ENCODE results near the gene MAP2. TPM values are rescaled to one million over a fixed set of nuclear protein-coding genes. Genes with fewer than 3 reads are reported as not detected.

Gene MAP2
- total and polyA plus RNA-seq, 7 donors, result 0.72 to 6.5 (median 1.8) TPM

DNA sequence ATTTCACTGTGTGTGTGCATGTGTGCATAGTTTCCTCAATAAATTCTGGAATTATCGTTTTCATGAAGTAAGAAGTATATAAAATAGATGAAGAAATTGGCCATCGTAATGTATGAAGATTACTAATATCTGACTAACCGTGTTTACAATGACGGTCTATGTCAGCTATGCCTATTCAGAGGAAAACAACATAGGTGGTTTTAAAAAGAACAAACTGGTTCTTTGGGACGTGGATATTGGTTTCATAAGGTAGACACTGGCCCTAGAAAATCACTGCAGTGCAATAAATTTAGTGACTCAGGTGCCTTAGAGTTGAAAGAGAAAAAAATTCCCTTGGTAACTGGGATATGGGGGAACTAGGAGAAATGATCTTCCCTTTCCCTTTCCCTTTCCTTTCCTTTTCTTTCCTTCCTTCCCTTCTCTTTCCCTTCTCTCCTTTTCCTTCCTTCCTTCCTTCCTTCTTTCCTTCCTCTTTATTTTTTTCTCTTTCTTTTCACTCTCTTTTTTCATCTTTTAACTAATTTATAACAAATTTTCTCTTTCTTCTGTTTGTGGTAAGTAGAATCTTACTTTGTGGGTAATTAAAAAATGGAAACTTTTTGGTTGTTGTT, 36.4 kb downstream of the MAP2 start:
- no peaks in the 10 kb centered on the region for H3K9me3 ChIP-seq
- H3K27me3 ChIP-seq (ENCODE audit: insufficient read depth in 3 of 3, low read length in 2 of 3), result no peaks in the 10 kb centered on the region
- WGBS, 3 donors, result 93 to 98% (median 98%) methylated on average over 5 of the region's 5 CpGs
- no peaks in the 10 kb centered on the region for H3K36me3 ChIP-seq (ENCODE audit: insufficient read depth in 1 of 2, low read depth in 1 of 2)
- DNase-seq (no peak), ATAC-seq (no peak)
- H3K27ac ChIP-seq, result no peak overlapping the region
- intact Hi-C loops (cut with DNase I), result no loop called here
- H3K4me1 ChIP-seq, result no peaks in the 10 kb centered on the region
- no peak overlapping the region for H3K4me3 ChIP-seq
- TF ChIP-seq, protein P1, sequence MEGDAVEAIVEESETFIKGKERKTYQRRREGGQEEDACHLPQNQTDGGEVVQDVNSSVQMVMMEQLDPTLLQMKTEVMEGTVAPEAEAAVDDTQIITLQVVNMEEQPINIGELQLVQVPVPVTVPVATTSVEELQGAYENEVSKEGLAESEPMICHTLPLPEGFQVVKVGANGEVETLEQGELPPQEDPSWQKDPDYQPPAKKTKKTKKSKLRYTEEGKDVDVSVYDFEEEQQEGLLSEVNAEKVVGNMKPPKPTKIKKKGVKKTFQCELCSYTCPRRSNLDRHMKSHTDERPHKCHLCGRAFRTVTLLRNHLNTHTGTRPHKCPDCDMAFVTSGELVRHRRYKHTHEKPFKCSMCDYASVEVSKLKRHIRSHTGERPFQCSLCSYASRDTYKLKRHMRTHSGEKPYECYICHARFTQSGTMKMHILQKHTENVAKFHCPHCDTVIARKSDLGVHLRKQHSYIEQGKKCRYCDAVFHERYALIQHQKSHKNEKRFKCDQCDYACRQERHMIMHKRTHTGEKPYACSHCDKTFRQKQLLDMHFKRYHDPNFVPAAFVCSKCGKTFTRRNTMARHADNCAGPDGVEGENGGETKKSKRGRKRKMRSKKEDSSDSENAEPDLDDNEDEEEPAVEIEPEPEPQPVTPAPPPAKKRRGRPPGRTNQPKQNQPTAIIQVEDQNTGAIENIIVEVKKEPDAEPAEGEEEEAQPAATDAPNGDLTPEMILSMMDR (IDR thresholded peaks at IDR 0.05), result no peak

DNA sequence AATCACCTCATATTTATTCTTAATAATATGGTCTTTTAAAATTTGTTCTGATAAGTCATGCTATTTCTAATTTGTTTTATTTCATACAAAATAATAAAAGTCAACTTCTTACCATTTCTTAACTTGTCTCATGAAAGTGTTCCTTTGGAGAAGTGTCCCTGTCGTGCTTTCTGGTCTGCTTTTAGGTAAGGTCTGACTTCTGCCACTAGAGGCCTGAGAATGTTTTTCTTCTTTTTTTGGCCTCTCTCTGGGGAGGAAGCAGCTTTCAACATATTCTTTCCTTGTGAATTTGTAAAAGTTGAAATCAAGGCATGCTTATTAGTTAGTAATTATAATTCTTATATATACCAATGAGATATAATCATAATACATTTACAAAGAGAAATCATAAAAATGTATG, 39.4 kb downstream of the MAP2 start:
- 60 to 83% (median 79%) methylated on average over 1 of the region's 1 CpG for WGBS, 3 donors
- TF ChIP-seq, protein P1 (IDR thresholded peaks at IDR 0.05), result no peak
- DNase-seq (no peak), ATAC-seq (no peak)
- Histone ChIP-seq H3K36me3 (ENCODE audit: insufficient read depth in 1 of 2, low read depth in 1 of 2) (no peaks in the 10 kb centered on the region), H3K4me3 (no peak overlapping the region), H3K27ac (no peak overlapping the region), H3K4me1 (no peaks in the 10 kb centered on the region), H3K9me3 (no peaks in the 10 kb centered on the region), H3K27me3 (ENCODE audit: insufficient read depth in 3 of 3, low read length in 2 of 3) (no peaks in the 10 kb centered on the region)
- intact Hi-C loops (cut with DNase I), result no loop called here

DNA sequence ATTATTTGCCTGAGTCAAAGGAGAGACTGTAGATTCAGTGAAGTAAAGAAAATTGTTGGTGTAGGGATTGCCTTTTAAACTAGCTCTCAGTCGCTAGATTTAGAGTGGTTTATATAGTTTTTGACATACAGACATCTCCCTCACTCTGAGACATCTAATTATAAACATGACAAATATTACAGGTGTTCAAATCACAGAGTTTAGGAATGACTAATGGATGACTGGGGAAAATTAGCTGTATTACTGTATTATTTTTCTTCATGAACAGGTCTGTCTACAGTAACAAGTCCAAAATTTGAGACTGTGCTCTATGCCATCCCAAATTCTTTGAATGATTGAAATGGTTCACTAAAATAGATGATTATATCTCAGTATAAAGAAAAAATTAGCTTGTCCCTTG, 40.0 kb downstream of the MAP2 start:
- no peaks in the 10 kb centered on the region for H3K27me3 ChIP-seq (ENCODE audit: insufficient read depth in 3 of 3, low read length in 2 of 3)
- ATAC-seq (no peak), DNase-seq (no peak)
- H3K27ac ChIP-seq, result no peak overlapping the region
- H3K9me3 ChIP-seq, result no peaks in the 10 kb centered on the region
- 95% methylated on average over 1 of the region's 1 CpG for WGBS, 3 donors
- H3K4me3 ChIP-seq, result no peak overlapping the region
- no peaks in the 10 kb centered on the region for H3K36me3 ChIP-seq (ENCODE audit: insufficient read depth in 1 of 2, low read depth in 1 of 2)
- no peaks in the 10 kb centered on the region for H3K4me1 ChIP-seq
- TF ChIP-seq, protein P1 (IDR thresholded peaks at IDR 0.05), result no peak
- intact Hi-C loops (cut with DNase I), result no loop called here

DNA sequence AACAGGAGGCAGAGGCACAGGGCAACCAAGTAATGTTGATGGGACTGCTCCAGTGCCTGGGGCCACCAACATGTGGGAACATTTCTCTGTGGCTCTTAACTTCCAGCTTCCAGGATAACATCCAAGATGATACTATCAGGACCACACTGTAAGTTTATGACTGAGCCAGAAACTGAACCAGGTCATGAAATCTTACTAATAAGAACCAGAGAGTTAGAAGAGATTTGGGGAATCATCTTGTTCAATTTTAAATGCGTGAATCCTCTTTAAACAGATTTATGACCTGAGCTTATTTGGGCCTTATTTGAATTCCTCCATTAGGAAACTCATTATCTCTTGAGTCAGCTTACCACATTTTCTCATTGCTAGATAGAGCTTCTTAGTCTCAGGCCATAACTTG, 45.0 kb downstream of the MAP2 start:
- Histone ChIP-seq H3K27me3 (ENCODE audit: insufficient read depth in 3 of 3, low read length in 2 of 3) (no peaks in the 10 kb centered on the region), H3K9me3 (no peaks in the 10 kb centered on the region), H3K4me3 (no peak overlapping the region), H3K4me1 (no peaks in the 10 kb centered on the region), H3K36me3 (ENCODE audit: insufficient read depth in 1 of 2, low read depth in 1 of 2) (no peaks in the 10 kb centered on the region), H3K27ac (no peak overlapping the region)
- intact Hi-C loops (cut with DNase I), result no loop called here
- WGBS, 3 donors, result 55 to 100% (median 92%) methylated on average over 1 of the region's 1 CpG
- DNase-seq, result no peak
- ATAC-seq, result no peak
- TF ChIP-seq, protein P1 (IDR thresholded peaks at IDR 0.05), result no peak

DNA sequence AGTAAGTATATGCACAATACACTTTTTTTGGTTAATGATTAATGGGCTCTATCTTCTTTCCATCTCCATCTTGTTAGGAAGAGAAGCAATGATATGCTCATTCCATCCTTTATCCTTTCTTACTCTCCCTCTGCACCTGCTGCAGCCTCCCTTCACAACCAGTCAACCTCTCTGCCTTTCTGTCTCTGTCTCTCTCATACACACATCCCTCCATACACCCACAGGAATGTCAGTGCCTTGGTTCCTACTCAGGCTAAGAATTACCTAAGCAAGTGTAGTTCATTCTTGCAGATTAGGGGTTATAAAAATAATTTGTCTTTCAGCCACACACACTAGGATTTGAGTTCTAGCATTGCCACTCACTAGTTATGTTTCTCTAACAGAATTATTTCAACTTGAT, 45.6 kb downstream of the MAP2 start:
- no peak for DNase-seq
- H3K4me1 ChIP-seq, result no peaks in the 10 kb centered on the region
- no peaks in the 10 kb centered on the region for H3K36me3 ChIP-seq (ENCODE audit: insufficient read depth in 1 of 2, low read depth in 1 of 2)
- TF ChIP-seq, protein P1 (IDR thresholded peaks at IDR 0.05), result no peak
- ATAC-seq, result no peak
- H3K27ac ChIP-seq, result no peak overlapping the region
- H3K9me3 ChIP-seq, result no peaks in the 10 kb centered on the region
- intact Hi-C loops (cut with DNase I), result no loop called here
- H3K27me3 ChIP-seq (ENCODE audit: insufficient read depth in 3 of 3, low read length in 2 of 3), result no peaks in the 10 kb centered on the region
- H3K4me3 ChIP-seq, result no peak overlapping the region

Measured in psoas muscle (tissue), 8 donors.